G401.6 (cell line): ENCODE measurements around the gene DIRAS1.
A peak's percentile ranks its signal among the peaks of the same experiment; 100 is the strongest.

Experiments
- FAIRE-seq: peaks from 2 replicates; lab custom pipeline; 2012; peaks lifted over from hg19 to GRCh38; lab: Jason Lieb, UNC

Gene DIRAS1

DNA sequence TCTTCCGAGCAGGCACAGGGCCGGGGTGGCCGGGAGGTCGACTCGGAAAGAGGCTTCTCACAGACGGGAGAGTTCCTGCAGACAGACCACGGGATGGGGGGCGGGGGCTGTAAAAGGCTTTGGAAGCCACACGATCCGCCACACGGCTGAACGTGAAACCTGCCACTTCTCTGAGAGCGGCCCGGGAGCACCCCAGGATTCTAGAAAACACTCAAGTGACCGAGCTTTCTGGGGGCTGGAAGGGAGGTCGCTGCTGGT, 34.2 kb upstream of the DIRAS1 start:
- no peak for FAIRE-seq

- no peak for FAIRE-seq
These were observed 33.7 kb upstream of the DIRAS1 start for GRCh38 chr19:2754659-2755447.

GRCh38 chr19:2751438-2751830, 30.3 kb upstream of the DIRAS1 start:
- no peak for FAIRE-seq

DNA sequence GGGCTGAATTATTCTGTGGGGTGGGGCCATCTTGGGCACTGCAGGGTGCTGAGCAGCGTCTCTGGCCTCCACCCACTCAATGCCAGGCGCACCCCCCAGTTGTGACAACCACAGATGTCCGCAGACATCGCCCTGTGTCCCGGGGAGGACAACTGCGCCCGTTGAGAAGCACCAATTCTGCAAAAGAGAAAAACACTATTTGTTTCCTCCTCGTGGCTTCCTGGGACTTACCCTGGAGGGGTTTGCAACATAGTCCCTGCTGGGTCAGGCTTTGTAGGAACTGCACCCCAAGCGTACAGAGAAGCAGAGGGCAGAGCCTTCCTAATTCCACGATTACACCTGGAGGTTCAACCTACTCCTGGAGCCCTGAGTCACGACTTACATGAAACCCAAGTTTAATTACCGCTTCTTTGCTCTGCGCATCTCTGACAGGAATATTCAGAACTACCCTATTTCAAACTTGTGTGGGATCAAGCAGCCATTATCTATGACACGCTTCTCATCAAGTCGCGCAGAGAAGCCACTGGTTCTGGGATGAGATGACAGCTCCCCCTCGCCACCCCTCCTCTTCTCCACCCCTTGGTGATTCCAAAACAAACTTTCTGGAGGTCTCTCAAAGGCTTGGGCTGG, 29.8 kb upstream of the DIRAS1 start:
- FAIRE-seq: no peak

DNA sequence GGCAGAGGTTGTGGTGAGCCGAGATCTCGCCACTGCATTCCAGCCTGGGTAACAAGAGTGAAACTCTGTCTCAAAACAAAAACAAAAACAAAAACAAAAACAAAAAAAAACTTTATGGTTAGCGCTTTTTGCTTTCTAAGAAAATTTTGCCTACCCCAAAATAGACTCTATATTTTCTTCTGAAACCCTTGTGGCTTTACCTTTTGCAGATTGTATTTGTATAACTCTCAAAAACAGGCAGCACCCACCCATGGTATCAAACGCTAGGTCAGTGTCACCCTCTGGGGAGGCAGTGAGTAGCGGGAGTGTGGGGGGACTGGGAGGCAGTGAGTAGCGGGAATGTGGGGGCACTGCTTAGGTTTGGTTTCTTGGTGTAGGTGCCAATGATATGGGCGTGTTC, 26.2 kb upstream of the DIRAS1 start:
- FAIRE-seq: no peak

DNA sequence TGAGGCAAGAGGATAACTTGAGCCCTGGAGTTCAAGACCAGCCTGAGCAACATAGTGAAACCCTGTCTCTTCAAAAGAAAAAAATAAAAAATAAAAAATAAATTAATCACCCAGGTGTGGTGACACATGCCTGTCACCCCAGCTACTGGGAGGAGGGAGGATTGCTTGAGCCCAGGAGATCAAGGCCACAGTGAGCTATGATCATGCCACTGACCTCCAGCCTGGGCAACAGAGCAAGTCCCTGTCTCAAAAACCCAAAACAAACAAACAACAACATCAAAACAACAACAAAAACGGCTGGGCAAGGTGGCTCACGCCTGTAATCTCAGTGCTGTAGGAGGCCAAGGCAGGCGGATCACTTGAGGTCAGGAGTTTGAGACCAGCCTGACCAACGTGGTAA, 22.9 kb upstream of the DIRAS1 start:
- no peak for FAIRE-seq

- no peak for FAIRE-seq
These were observed 21.9 kb upstream of the DIRAS1 start for GRCh38 chr19:2743099-2743498.

DNA sequence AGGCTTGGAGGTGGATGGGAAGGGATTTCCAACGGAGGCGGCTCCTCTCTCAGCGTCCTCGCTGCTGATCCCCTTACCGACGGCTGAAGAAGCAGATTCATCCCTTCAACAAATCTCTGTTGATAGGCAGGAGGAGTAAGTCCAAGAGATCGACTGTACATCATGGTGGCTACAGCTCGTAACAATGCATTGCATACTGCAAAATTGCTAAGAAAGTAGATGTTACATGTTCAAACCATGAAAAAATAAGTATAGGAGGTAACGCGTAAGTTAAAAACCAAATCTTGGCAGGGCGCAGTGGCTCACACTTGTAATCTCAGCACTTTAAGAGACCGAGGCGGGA, 19.1 kb upstream of the DIRAS1 start:
- no peak for FAIRE-seq

GRCh38 chr19:2739602-2740313, 18.6 kb upstream of the DIRAS1 start, which contains the start of gene SLC39A3:
Gene SLC39A3, minus strand, starts transcription at chr19:2740017. Its CDS starts 2,760 bp downstream, at chr19:2737257.
- peak; percentile 72 for FAIRE-seq

DNA sequence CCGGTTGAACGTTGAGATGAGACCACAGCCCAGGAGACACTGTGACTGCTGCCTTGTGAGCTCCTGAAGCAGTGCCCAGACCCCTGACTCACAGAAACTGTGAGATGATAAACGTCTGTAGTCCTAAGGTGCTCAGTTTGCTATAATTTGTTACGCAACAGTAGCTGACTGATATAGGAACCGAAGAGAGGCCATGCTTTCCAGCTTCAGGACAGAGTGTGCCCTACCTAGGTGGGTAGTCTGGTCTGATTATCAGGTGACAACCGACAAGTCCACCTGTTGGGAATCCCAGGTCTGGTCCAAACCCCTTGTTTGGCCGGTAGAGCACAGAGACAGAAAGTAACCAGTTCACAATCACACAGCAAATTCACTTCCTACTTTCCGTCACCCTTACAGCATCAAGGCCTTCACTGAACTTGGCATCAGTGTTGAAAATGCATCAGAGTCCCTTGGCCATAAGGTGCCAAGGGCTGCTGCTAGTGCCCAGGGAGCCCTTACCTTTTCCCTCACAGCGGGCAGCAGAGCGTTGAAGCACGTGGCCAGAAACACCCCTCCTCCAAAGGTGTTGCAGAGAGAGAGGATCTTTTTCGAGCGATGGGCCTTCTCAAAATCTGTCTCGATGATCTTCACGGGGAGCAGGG, 15.5 kb upstream of the DIRAS1 start:
- FAIRE-seq: no peak

- FAIRE-seq: no peak
These were observed 14.2 kb upstream of the DIRAS1 start for GRCh38 chr19:2735374-2735773.

- no peak for FAIRE-seq
These were observed 13.6 kb upstream of the DIRAS1 start for GRCh38 chr19:2734589-2735288.

- FAIRE-seq: no peak
These were observed 12.9 kb upstream of the DIRAS1 start for GRCh38 chr19:2733930-2734588.

GRCh38 chr19:2732883-2733282, 11.7 kb upstream of the DIRAS1 start:
- FAIRE-seq: no peak

GRCh38 chr19:2732157-2732725, 11.1 kb upstream of the DIRAS1 start:
- FAIRE-seq: no peak

GRCh38 chr19:2731181-2731995, 10.2 kb upstream of the DIRAS1 start:
- FAIRE-seq: no peak

DNA sequence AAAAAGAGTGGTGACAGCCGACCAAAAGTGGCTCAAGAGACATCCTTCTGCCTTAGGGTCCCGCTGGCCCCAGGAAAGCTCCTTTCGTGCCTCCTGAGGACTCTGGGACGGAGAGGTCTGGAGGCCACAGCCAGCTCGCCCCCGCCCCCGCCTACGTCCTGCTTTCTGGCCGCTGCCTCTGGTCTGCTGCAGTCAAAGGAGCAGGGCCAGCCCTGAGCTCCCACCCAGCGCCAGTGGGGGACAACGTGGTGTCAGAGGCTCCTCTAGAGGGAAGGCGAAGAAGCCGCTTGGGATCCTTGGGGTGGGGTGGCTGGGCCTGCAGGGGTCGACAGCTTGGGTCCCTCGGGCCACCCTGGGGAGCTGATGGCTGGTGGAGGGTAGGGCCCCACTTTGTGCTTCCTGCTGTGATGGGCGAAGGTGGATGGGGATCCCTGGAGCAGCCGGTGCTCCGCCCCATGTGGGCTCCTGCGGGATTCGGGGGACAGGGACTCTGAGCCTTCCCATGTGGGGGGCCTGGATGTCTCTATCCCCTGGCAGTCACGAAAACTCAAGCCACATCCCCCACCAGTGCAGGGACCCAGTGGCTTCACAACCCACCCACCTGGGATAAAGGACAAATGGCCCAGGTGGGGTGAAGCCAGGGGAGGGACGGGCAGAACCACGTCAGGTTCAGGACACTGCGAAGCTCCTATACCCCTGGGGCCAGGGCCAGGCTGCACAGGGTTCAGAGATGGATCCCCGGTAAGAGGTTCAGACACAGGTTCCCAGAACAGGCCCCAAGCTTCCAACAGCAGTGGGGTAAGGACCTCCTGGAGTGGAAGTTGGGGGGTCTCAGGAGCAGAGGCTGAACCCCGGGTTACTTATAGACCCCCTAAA, 9.0 kb upstream of the DIRAS1 start:
- no peak for FAIRE-seq

- FAIRE-seq: no peak
These were observed 7.7 kb upstream of the DIRAS1 start for GRCh38 chr19:2728783-2729387.

- FAIRE-seq: no peak
These were observed 6.4 kb upstream of the DIRAS1 start for GRCh38 chr19:2727640-2727944.
